Stimulated activated CD8-positive, alpha-beta memory T cell treated with anti-CD3 and anti-CD28 coated beads, Interleukin-4, amount 100 ng/mL, for 48 hours (primary cell): ENCODE data around the gene CCDC85B.
"Not testable (repeated sequence)": the region's sequence is repeated elsewhere in the genome, so short reads cannot be mapped to it uniquely, and the experiment has no call there.

Experiments used
- DNase-seq: peaks from one replicate; pipeline ENCODE4 v3.0.0-alpha.2; 2020

Gene CCDC85B

GRCh38 chr11:65890324-65891218 lies at the start of gene CCDC85B:
Gene CCDC85B (plus strand): TSS chr11:65890673. CDS start chr11:65890784, 111 bp downstream.
- DNase-seq = peak; percentile 99

DNA sequence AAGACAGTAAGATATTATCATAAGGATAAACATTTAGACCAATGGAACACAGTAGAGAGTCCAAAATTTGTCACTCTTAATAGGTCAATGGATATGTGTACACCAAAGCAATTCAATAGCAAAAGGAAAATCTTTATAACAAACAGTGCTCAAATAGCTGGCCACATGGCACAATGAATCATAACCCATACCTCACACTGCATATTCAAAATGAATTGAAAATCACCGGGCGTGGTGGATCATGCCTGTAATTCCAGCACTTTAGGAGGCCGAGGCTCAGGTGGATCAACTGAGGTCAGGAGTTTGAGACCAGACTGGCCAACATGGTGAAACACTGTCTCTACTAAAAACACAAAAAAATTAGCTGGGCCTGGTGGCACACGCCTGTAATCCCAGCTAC lies 48.3 kb upstream of the CCDC85B start:
- no peak for DNase-seq

DNA sequence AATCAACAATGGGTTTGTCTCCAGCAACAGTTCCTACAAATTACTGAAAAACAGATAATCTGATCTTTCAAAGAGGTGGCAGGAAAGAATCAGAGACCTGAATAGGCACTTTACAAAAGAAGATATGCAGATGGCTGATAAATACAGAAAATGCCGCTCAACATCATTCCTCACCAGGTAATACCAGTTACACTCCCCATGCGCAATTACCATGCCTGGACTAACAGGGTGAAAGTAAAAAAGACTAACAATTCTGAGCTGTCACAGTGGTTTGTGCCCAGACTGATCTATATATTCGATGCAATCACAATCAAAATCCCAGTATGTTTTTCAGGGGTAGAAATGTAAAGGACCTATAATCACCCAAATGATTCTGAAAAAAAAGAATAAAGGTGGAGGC lies 46.7 kb upstream of the CCDC85B start:
- no peak for DNase-seq

DNA sequence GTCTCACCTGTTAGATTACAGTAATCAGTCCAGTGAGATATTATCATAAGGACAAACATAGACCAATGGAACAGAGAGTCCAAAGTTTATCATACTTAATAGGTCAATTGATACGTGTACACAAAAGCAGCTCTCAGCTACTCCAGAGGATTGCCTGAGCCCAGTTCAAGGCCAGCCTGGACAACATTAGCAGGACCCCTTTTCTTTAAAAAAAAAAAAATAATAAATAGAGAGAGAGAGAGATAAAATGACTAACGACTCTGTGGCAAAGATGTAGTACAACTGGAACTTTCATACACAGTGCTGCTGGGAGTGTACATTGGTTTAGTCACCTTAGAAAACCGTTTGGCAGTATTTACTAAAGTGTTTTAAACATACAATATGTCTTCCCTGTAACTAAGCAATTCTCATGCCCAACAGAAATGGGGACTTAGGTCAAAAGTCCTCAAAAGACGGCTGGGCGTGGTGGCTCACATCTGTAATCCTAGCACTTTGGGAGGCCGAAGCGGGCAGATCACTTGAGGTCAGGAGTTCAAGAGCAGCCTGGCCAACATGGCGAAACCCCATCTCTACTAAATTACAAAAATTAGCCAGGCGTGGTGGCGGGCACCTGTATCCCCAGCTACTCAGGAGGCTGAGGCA lies 46.1 kb upstream of the CCDC85B start:
- DNase-seq = no peak

GRCh38 chr11:65847746-65848145 lies 42.7 kb upstream of the CCDC85B start:
- no peak for DNase-seq

DNA sequence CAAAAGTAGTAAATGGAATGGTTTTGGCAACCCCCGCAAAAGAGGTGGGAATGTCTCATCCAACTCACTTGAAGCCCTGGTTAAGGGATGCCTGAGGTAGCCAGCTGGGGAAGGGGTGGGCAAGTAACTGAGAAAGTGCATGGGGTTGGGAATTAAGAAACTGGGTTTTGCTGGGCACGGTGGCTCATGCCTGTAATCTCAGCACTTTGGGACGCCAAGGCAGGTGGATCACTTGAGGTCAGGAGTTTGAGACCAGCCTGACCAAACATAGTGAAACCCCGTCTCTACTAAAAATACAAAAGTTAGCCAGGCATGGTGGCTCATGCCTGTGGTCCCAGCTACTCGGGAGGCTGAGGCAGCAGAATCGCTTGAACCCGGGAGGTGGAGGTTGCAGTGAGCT lies 41.8 kb upstream of the CCDC85B start:
- DNase-seq = not testable (repeated sequence)

DNA sequence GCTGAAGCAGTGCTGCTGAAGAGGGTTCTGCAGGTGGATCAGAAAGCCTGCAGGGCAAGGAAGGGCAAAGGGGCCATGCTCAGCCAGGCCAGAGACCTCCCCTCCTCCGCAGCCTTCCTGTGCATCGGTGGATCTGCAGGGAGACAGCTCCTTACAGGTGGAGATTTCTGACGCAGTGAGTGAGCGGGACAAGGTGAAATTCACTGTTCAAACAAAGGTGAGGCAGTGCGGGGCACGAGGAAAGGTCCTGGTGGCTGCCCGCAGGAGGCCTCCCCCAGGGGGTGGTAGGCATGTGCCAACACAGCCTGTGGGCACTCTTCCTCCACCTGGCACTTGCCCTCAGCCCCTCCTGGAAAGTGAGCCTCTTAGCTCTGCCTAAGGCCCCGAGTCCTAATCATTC lies 41.1 kb upstream of the CCDC85B start:
- DNase-seq = no peak

DNA sequence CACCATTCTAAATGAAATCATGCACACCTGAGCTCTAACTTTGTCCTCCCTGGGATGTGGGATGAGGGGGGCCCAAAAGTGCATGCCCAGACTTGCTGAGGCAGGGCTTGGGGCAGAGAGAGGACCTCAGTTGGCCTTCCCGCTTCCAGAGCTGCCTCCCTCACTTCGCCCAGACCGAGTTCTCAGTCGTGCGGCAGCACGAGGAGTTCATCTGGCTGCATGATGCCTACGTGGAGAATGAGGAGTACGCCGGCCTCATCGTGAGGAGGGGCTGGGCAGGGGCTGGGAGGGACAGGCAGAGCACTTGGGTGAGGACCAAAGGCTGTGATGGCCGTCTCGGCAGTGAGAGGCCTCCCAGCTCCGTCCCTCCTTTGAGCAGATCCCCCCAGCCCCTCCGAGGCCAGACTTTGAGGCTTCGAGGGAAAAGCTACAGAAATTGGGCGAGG lies 40.7 kb upstream of the CCDC85B start:
- DNase-seq = no peak

- DNase-seq = peak; percentile 32
These were observed 40.0 kb upstream of the CCDC85B start for GRCh38 chr11:65850217-65851082.

GRCh38 chr11:65851083-65851579 lies 39.3 kb upstream of the CCDC85B start:
- DNase-seq = peak; percentile 62

DNA sequence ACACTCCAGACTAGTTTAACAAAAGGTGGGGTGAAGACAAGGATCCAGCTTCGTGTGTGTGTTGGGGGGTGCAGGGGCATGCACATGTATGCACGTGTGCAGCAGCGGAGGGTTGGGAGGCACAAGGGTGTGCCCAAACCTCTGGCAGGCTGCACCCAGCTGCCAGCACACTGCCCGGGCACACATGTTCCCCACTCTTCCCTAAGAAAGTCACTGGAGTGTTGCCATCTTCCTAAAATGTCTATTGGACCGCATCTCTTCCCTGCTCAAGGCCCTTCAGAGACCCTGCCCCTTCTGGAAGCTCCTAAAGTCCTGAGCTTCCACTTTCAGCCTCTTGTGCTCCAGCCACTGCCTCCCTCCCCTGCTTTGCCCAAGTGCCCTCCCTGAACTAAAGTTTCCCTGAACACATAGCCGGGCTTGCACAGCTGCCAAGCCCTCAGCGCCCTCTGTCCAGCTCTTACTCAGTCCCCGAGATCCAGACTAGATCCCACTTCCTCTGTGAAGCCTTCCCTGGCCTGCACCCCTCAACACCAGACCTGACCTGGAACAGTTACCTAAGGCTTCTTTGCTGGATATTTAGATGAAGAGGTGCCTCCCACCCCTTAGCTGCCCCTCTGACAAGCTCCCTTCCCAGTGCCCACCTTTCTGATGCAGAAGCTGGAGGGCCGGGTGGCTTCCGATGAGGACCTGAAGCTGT lies 38.5 kb upstream of the CCDC85B start:
- DNase-seq = peak; percentile 27

DNA sequence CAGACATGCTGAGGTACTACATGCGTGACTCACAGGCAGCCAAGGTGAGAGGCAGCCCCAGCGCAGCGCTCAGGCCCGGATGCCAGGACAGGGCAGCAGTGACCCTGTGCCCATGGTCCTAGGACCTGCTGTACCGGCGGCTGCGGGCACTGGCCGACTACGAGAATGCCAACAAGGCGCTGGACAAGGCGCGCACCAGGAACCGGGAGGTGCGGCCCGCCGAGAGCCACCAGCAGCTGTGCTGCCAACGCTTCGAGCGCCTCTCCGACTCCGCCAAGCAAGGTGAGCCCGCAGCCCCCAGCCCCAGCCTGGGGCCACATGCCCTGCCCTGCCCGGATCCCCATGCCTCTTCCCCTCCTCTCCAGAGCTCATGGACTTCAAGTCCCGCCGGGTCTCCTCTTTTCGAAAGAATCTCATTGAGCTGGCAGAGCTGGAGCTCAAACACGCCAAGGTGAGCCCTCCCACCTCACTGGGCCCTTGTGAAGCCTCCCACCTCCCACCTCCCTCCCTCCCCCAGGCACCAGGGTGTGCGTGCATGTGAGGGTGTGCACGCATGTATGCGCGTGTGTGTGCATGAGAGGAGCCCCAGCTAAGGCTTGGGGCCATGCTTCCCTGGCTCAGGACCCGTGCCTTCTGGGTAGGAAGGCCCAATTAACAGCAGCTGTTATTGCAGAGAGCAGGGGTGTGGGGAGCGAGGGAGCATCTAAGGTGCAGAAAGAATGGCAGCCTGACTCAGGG lies 37.8 kb upstream of the CCDC85B start:
- peak; percentile 37 for DNase-seq

GRCh38 chr11:65853246-65853979 lies 37.1 kb upstream of the CCDC85B start:
- peak; percentile 25 for DNase-seq

DNA sequence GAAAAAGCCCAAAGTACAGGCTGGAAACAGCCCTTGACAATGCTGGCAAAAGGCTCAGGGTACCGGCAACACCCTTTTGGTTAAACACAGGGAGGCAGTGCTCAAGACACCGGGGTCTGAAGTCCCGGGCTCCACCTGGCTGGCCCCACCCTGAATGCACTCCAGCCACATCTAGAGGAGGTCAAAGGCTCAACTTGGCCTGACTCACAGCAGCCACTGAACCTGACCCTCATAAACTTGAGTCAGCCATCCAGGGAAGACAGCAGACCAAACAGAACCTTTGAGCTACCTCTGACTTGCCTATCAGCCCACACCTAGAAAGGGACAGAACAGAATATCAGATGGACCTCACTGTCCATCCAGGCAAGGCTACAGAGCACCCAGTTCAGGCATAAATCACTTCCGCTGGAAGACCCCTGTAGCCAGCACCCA lies 36.3 kb upstream of the CCDC85B start:
- peak; percentile 23 for DNase-seq

DNA sequence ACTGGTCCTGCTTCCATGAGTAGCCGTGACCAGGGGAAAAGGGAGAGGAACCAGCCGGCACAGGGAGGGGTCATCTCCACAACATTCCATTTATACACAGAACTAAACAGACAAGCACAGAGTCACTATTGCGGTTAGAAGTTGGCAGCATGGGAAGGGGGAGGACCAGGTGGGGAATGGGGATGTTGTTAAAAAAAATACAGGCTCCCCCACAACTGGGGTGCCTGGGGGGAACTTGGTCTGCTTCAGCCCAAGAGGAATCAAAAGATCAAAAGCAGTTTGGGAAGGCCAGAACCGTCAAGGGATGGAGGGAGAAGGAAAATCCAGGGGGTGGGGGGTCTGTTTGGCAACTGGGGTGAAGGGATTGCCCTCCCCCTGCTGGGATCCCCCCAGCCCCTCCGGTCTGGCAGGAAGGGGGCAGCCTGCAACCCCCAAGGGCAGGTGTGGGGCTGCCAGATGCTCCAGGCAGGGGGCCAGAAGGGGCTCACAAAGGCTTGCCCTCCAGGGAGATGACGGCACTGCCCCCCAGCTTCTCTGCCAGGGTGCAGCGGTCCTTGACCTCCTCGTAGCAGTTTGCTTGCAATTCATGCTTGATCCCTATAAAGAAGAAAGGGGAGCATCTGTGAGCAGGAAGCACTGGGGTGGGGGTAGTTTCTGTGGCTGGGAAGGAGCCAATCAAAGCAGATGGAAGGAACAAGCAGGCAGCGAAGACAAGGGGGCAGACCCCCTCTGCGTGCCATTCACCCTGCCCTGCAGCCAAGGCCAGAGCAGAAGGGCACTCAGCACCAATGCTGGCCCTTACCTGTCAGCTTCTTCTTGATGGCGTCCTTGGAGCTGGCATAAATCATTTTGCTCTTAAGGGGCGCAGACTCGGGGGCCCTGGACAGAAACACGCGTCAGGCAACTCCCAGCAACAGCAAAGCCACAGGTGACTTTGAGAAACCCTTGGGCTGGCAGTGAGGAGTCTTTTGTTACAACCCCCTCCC lies 35.3 kb upstream of the CCDC85B start:
- peak; percentile 23 for DNase-seq

- peak; percentile 22 for DNase-seq
These were observed 34.5 kb upstream of the CCDC85B start for GRCh38 chr11:65855927-65856363.

GRCh38 chr11:65856689-65857499 lies 33.6 kb upstream of the CCDC85B start:
- DNase-seq = peak; percentile 87

GRCh38 chr11:65857500-65857852 lies 33.0 kb upstream of the CCDC85B start:
- peak; percentile 71 for DNase-seq
